ENCODE results near the gene CDH4. TPM values are rescaled to one million over a fixed set of nuclear protein-coding genes. Genes with fewer than 3 reads are reported as not detected.

CDH4 gene
- total and polyA plus RNA-seq, 2 of the 8 experiments (the other 6 are each of a cell fraction or from before 2014, with no cell fraction given), result 4.3 to 7.9 TPM

DNA sequence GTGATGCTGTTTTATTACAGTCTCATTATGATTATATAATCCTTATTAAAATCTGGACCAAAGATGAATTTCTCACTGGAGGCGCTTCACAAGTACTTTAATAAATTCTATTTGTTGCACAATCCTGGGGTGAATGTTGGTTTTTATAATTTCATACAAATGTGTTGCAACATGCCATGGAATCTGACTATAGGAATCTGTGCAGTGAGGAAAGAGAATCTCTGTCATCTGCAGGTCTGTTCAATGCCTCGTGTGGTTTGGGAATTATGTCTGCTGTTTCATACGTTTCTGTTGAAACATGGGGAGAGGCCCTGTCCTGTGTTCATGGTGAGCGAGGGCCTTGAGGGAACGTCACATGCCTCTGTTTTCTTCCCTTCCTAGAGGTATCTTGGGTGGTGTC, 277.3 kb downstream of the CDH4 start:
- H2BK20ac ChIP-seq (ENCODE audit: low read length), result no peak overlapping the region
- H3K4me3 ChIP-seq (ENCODE audit: extremely low read depth in 1 of 4, insufficient read depth in 2 of 4, low read depth in 3 of 4, low read length in 4 of 4), result no peak overlapping the region
- no peak overlapping the region for H2AFZ ChIP-seq (ENCODE audit: low read length)
- no peak overlapping the region for H3K56ac ChIP-seq (replicated peaks; ENCODE audit: insufficient read length, low read depth, low read length)
- H3K4me1 ChIP-seq (replicated peaks in 1 of 4; ENCODE audit: control insufficient read depth in 3 of 4, insufficient read depth in 4 of 4, low read length in 3 of 4), result peaks cover 0 to 7% (median 2%) of the 10 kb centered on the region in 4 experiments; a peak in 3 of 7 replicates
- no peak overlapping the region for H2BK15ac ChIP-seq (ENCODE audit: low read length)
- ChIA-PET CTCF (ENCODE audit: partially characterized antibody) (no interaction called here), POLR2A (ENCODE audit: partially characterized antibody) (no interaction called here)
- no peak overlapping the region for H4K8ac ChIP-seq (ENCODE audit: extremely low read depth, insufficient read depth, low read length)
- H3K79me1 ChIP-seq (ENCODE audit: low read depth, low read length), result no peaks in the 10 kb centered on the region
- no peak overlapping the region for H3K9ac ChIP-seq (replicated peaks in 1 of 4; ENCODE audit: extremely low read depth in 1 of 4, low read depth in 3 of 4, low read length in 3 of 4)
- WGBS, 2 experiments (ENCODE audit: extremely low coverage in 1 of 2, insufficient coverage in 1 of 2, insufficient read length in 1 of 2, insufficient replicate concordance in 2 of 2, low coverage in 1 of 2, low lambda C conversion rate in 2 of 2, missing lambda C conversion rate in 1 of 2), result 81% methylated on average over 5 of the region's 5 CpGs; no CpG with 5 or more reads in 1 of the 2 experiments
- no peak overlapping the region for H3K4ac ChIP-seq (replicated peaks; ENCODE audit: insufficient read length, low read depth, low read length)
- H3K18ac ChIP-seq (ENCODE audit: extremely low read depth, low read length), result no peak overlapping the region
- no peaks in the 10 kb centered on the region for H3K9me3 ChIP-seq (ENCODE audit: insufficient read depth in 2 of 2, low read depth in 1 of 2, low read length in 1 of 2)
- H3K23me2 ChIP-seq (ENCODE audit: low read depth, low read length), result 0 out of 2 replicates have a peak, but pooled peaks cover 2% of the 10 kb centered on the region
- H3K27me3 ChIP-seq (replicated peaks in 1 of 4; ENCODE audit: control insufficient read depth in 3 of 4, extremely low read depth in 1 of 4, insufficient read depth in 3 of 4, low read length in 3 of 4), result no peaks in the 10 kb centered on the region; a peak in 2 of 7 replicates
- TF ChIP-seq RFX5 (IDR thresholded peaks at IDR 0.05; ENCODE audit: borderline replicate concordance, low read depth, low read length) (no peak), SIX5 (IDR thresholded peaks at IDR 0.05; ENCODE audit: low read depth, low read length) (no peak), KDM1A (IDR thresholded peaks at IDR 0.05; ENCODE audit: borderline replicate concordance, low read length) (no peak), POLR2A (IDR thresholded peaks at IDR 0.05; ENCODE audit: control extremely low read depth in 1 of 2, low read depth in 2 of 2, low read length in 2 of 2) (no peak), GABPA (IDR thresholded peaks at IDR 0.05; ENCODE audit: borderline replicate concordance, insufficient read depth, low read length) (no peak), SUZ12 (IDR thresholded peaks at IDR 0.05; ENCODE audit: low read length) (no peak), BRCA1 (IDR thresholded peaks at IDR 0.05; ENCODE audit: low read depth, low read length) (no peak)
- H3K36me3 ChIP-seq (ENCODE audit: control insufficient read depth in 2 of 4, insufficient read depth in 4 of 4, low read length in 3 of 4), result no peaks in the 10 kb centered on the region
- H3K79me2 ChIP-seq (ENCODE audit: control insufficient read depth in 1 of 2, insufficient read depth in 2 of 2, low read length in 2 of 2), result no peaks in the 10 kb centered on the region
- no peak overlapping the region for H2AK5ac ChIP-seq (ENCODE audit: low read depth, low read length)
- no peak overlapping the region for H3K23ac ChIP-seq (ENCODE audit: insufficient read length)
- no peak overlapping the region for H3K14ac ChIP-seq (ENCODE audit: insufficient read length)
- H4K91ac ChIP-seq (replicated peaks; ENCODE audit: insufficient read length, low read length), result no peak overlapping the region
- no peak overlapping the region for H3K4me2 ChIP-seq (ENCODE audit: insufficient read depth in 1 of 2, low read depth in 2 of 2, low read length in 2 of 2)
- no peak overlapping the region for H4K5ac ChIP-seq (ENCODE audit: insufficient read length, low read depth, low read length)
- H2BK12ac ChIP-seq (ENCODE audit: low read depth, low read length), result no peak overlapping the region
- no peak for DNase-seq (ENCODE audit: low read depth in 1 of 2, low spot score in 2 of 2)
- no peak overlapping the region for H2BK5ac ChIP-seq (ENCODE audit: low read depth, low read length)
- no peak overlapping the region for H2BK120ac ChIP-seq (replicated peaks; ENCODE audit: low read depth, low read length)
- no peak for FAIRE-seq
- H3K27ac ChIP-seq (ENCODE audit: low read depth, low read length), result no peak overlapping the region
- H4K20me1 ChIP-seq (replicated peaks in 1 of 2; ENCODE audit: control insufficient read depth in 1 of 2, insufficient read depth in 2 of 2, low read length in 2 of 2), result no peaks in the 10 kb centered on the region

All from H1 (cell line).